ENCODE data around the gene MEIOC.

DNA sequence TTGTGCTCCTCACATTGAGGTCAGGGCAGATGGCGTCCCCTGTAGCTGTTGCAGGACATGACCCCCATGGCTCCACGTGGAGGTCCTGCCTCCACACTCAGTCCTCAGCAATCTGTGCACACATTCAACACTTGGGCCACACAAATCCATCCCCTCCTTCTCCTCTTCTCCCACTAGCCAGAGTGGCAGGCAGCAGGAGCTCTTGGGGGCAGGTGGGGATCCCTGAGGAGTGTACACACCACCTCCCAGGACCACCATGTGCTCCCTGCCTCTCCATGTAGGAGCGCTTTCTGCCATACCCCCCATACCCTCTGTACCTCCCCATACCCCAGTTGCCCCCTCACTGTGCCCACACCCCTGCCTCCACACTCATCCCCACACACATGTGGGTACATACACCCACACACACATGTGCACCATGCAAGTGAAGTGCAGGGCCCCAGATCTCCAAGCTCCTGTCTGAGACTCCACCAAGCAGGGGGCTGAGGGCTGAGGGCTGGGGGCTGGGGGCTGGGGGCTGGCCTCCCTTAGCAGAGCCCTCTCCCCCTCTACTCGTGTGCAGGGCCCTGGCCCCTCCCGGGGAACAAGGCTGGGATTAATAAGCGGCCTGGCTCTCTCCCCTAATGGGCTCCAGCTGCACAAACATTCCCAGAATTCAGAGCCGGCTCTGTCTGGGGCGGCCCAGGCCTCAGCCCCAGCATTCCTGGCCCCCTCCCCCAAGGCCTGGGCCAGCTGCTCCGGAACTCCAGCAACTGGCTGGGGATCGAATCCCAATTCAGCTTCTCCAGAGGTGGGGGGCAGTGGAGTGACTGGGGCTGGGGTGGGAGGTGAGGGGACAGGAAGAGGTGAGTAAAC is 48.2 kb upstream of the MEIOC start:
- TF ChIP-seq, protein P1, sequence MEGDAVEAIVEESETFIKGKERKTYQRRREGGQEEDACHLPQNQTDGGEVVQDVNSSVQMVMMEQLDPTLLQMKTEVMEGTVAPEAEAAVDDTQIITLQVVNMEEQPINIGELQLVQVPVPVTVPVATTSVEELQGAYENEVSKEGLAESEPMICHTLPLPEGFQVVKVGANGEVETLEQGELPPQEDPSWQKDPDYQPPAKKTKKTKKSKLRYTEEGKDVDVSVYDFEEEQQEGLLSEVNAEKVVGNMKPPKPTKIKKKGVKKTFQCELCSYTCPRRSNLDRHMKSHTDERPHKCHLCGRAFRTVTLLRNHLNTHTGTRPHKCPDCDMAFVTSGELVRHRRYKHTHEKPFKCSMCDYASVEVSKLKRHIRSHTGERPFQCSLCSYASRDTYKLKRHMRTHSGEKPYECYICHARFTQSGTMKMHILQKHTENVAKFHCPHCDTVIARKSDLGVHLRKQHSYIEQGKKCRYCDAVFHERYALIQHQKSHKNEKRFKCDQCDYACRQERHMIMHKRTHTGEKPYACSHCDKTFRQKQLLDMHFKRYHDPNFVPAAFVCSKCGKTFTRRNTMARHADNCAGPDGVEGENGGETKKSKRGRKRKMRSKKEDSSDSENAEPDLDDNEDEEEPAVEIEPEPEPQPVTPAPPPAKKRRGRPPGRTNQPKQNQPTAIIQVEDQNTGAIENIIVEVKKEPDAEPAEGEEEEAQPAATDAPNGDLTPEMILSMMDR (IDR thresholded peaks at IDR 0.05; ENCODE audit: low read depth, low read length, poor library complexity, severe bottlenecking): no peak
- no peak for TF ChIP-seq EZH2phosphoT487 (IDR thresholded peaks at IDR 0.05; ENCODE audit: borderline replicate concordance, low read length)

All from DOHH2 (cell line).